Spleen (tissue), 11 donors: ENCODE data around the gene IGFL3. TPM values are rescaled to one million over a fixed set of nuclear protein-coding genes. Genes with fewer than 3 reads are reported as not detected.

Experiments
- DNase-seq: peaks from one replicate; pipeline ENCODE4 v3.0.0-alpha.2; 2020
- H3K27ac ChIP-seq, 8 donors: fragments of 200-600 bp; sonication (generic) in 7 of 8; 1 replicate in 4 of 8; 2 replicates in 4 of 8; pipeline versions ENCODE4 v1.5.0 to v1.8.0; 2016 to 2021; ENCODE audit warnings: inconsistent platforms in 4 of 8, mild to moderate bottlenecking in 4 of 8, moderate library complexity in 1 of 8
- H3K27me3 ChIP-seq, 7 donors: fragments of 200-600 bp; sonication (generic) in 6 of 7; replicated peaks in 1 of 7; 1 replicate in 4 of 7; 2 replicates in 3 of 7; pipeline versions ENCODE4 v1.5.0 to v1.8.0; 2016 to 2021; ENCODE audit warnings: inconsistent platforms in 3 of 7, mild to moderate bottlenecking in 1 of 7
- H3K36me3 ChIP-seq, 6 donors: fragments of 200-600 bp; sonication (generic) in 5 of 6; 1 replicate in 4 of 6; 2 replicates in 2 of 6; pipeline versions ENCODE4 v1.5.0 to v1.8.0; 2016 to 2021; ENCODE audit warnings: inconsistent platforms in 2 of 6
- H3K4me1 ChIP-seq, 6 donors: fragments of 200-600 bp; sonication (generic) in 5 of 6; 1 replicate in 3 of 6; 2 replicates in 3 of 6; pipeline versions ENCODE4 v1.5.0 to v1.8.0; 2016 to 2021; ENCODE audit warnings: inconsistent platforms in 3 of 6
- H3K4me3 ChIP-seq, 8 donors: fragments of 200-600 bp; sonication (generic) in 7 of 8; 1 replicate in 4 of 8; 2 replicates in 4 of 8; pipeline versions ENCODE4 v1.5.0 to v1.8.0; 2016 to 2021; ENCODE audit warnings: inconsistent platforms in 4 of 8, mild to moderate bottlenecking in 4 of 8, moderate library complexity in 2 of 8
- H3K9me3 ChIP-seq, 8 donors: fragments of 200-600 bp; sonication (generic) in 7 of 8; 1 replicate in 4 of 8; 2 replicates in 4 of 8; pipeline versions ENCODE4 v1.5.0 to v1.8.0; 2016 to 2021; ENCODE audit warnings: inconsistent platforms in 4 of 8
- POLR2A ChIP-seq, 3 donors: fragments of 450-650 bp; IDR thresholded peaks; one replicate each; pipeline ENCODE4 v1.5.1; 2017; ENCODE audit warnings: antibody characterized with exemption in 3 of 3, mild to moderate bottlenecking in 1 of 3
- POLR2AphosphoS5 ChIP-seq, 3 donors: sonication (generic); formaldehyde crosslinking; IDR thresholded peaks; one replicate each; pipeline ENCODE4 v1.5.1; 2017; ENCODE audit warnings: antibody characterized with exemption in 3 of 3
- whole genome bisulfite sequencing, 5 donors: extraction: QIAGEN DNeasy Blood & Tissue Kit in 3 of 5; methylation state at CpG; one replicate each; pipeline versions ENCODE4 v1.1.5 to v1.1.7; 2013 to 2018; 5-methylcytosine and 5-hydroxymethylcytosine counted together
- intact Hi-C: fragments of 100-400 bp; cut with DNase I; formaldehyde crosslinking; loops from one replicate; pipeline ENCODE4 v1.15.0; 2023; ENCODE audit warnings: low total_unique reads
- polyA plus RNA-seq, 3 donors: library from polyadenylated mRNA; stranded (reverse); fragments of 200-250 nt; gene quantifications; one replicate each; pipeline ENCODE4 v1.2.1, GENCODE V29; 2013
- total RNA-seq, 7 donors: library from RNA; depleted of rRNA in 3 of 7; stranded (reverse); fragments of >200 nt in 3 of 7; fragmentation: NEBNext Ultra II Directional in 4 of 7; extraction: Animal tissue kit (Norgen Biotek cat#: 25700) in 4 of 7; gene quantifications; one replicate each; pipeline versions ENCODE4 v1.1.0 to v1.2.1, GENCODE V29; 2016 to 2021
- TF ChIP-seq, protein P1 (sequence below), 11 experiments: fragments of 200-600 bp in 7 of 11; fragments of 450-650 bp in 4 of 11; sonication (generic) in 4 of 11; IDR thresholded peaks in 8 of 11; conservative IDR thresholded peaks in 3 of 11; 1 replicate in 7 of 11; 2 replicates in 4 of 11; pipeline versions ENCODE4 v1.4.0 to v1.8.0; 2016 to 2021; ENCODE audit warnings: antibody characterized with exemption in 11 of 11, inconsistent platforms in 4 of 11, mild to moderate bottlenecking in 1 of 11
- donor health status: healthy with polysubstance abuse.
- donor health status: DM: no; HTN: no; CAD: no; lungs with moderate emphysema.
- donor health status: DM: no; HTN: no; CAD: no.
- donor health status: Bipolar disorder and iron deficiency.
- donor health status: healthy.
- donor health status: DM: no; HTN: no; CAD: no.
- donor health status: DM: yes; HTN: yes; CAD: no.

Gene IGFL3
- total and polyA plus RNA-seq, 10 donors, result not detected

DNA sequence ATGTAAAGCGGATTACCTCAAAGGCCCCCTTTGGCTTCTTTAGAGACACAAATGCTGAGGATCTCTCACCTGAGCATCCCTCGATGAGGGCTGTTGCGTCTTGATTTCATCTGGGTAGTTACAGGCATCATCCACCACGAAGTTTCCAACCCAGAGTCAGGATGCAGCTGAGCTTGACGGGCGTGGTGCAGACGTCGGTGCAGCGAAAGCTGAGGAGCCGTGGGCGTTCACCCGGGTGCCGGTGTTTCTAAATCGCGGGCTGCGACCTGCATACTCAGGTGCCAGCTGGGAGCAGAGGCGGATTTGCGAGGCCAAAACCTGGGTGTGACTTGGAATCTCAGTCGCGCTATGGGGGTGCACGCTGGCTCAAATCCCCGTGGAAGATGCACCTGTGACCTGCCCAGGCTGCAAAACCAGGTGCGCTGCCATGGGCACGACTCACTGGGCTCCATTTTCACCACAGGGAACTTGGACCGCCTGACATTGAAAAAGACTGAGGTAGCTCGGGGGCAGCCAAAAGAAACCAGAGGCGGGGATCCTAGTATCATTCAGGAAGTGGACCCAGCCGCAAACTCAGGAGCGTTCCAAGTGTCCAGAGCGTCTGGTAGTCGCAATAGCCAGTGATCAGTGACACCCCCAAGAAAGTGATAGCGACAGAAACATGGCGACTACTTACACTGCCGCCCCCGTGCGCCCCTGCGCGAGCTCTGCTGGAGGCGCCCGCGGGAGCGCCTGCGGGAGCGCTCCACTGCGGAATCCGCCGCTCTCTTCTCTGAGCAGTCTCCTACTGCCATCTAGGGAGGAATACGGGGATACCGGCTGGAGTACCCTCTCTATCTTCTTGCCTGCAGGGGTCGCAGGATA lies 47.3 kb downstream of the IGFL3 start:
- WGBS, 5 donors, result 5 to 7% (median 5%) methylated on average over 32 to 50 of the region's 50 CpGs
- TF ChIP-seq POLR2AphosphoS5 (IDR thresholded peaks at IDR 0.05), result no peak
- TF ChIP-seq, protein P1, sequence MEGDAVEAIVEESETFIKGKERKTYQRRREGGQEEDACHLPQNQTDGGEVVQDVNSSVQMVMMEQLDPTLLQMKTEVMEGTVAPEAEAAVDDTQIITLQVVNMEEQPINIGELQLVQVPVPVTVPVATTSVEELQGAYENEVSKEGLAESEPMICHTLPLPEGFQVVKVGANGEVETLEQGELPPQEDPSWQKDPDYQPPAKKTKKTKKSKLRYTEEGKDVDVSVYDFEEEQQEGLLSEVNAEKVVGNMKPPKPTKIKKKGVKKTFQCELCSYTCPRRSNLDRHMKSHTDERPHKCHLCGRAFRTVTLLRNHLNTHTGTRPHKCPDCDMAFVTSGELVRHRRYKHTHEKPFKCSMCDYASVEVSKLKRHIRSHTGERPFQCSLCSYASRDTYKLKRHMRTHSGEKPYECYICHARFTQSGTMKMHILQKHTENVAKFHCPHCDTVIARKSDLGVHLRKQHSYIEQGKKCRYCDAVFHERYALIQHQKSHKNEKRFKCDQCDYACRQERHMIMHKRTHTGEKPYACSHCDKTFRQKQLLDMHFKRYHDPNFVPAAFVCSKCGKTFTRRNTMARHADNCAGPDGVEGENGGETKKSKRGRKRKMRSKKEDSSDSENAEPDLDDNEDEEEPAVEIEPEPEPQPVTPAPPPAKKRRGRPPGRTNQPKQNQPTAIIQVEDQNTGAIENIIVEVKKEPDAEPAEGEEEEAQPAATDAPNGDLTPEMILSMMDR (IDR thresholded peaks at IDR 0.05 in 8 of 11, conservative IDR thresholded peaks at IDR 0.05 in 3 of 11), result peak in 9 of 11 experiments; percentile 31 to 71 (median 56)
- H3K27ac ChIP-seq, result no peak overlapping the region
- H3K36me3 ChIP-seq, result no peaks in the 10 kb centered on the region
- H3K27me3 ChIP-seq, result peaks cover 7 to 96% (median 65%) of the 10 kb centered on the region in 7 donors
- H3K4me1 ChIP-seq, result peaks cover 0 to 14% (median 10%) of the 10 kb centered on the region in 6 donors
- no peak for DNase-seq
- H3K4me3 ChIP-seq, result peak overlapping the region in 3 of 8 donors; percentile 4 to 49 (median 10)
- intact Hi-C loops, result no loop called here
- peaks cover 0 to 12% (median 2%) of the 10 kb centered on the region in 8 donors for H3K9me3 ChIP-seq

DNA sequence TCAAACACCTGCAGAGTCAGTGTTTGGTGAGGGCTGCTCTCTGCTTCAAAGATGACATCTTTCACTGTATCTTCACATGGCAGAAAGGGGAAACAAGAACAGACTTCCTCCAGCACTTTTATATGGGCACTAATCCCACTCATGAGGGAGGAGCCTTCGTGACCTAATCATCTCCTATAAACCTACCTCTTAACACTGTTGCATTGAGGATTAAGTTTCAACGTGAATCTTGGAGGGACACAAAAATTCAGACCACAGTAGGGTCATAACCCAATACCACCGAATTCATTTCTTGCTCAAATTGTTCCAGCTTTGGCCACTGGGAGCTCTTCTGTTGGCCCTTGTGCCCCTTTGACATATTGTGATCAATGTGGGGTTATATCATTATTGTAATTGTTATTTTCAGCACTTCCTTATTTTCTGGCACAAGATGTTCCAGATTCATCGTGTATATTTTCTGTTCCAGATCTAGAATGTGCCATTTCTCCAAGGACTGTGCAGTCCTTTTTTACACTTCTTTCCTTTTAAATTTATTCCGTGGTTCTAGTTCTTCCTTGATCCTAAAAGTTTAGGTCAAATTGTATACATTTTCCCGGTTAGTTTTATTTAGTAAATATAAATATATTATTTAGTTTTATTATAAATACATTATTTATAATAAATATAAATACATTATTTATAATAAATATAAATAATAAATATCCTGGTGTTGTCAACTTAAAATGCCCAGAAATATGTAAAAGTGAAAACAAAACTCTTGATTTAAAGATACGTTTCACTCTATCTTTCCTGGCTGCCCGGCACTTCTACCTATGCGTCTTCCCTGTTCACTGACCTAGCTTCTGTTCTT lies 48.2 kb downstream of the IGFL3 start:
- DNase-seq, result no peak
- TF ChIP-seq POLR2A (IDR thresholded peaks at IDR 0.05), result no peak
- no peak for TF ChIP-seq POLR2AphosphoS5 (IDR thresholded peaks at IDR 0.05)
- TF ChIP-seq, protein P1 (IDR thresholded peaks at IDR 0.05 in 8 of 11, conservative IDR thresholded peaks at IDR 0.05 in 3 of 11), result no peak
- Histone ChIP-seq H3K4me3 (no peak overlapping the region), H3K27ac (no peak overlapping the region), H3K9me3 (peaks cover 0 to 12% (median 2%) of the 10 kb centered on the region in 8 donors), H3K4me1 (peaks cover 0 to 14% (median 10%) of the 10 kb centered on the region in 6 donors), H3K36me3 (no peaks in the 10 kb centered on the region), H3K27me3 (peaks cover 7 to 96% (median 65%) of the 10 kb centered on the region in 7 donors)
- WGBS, 5 donors, result 32 to 36% (median 35%) methylated on average over 9 of the region's 9 CpGs
- intact Hi-C loops, result no loop called here

DNA sequence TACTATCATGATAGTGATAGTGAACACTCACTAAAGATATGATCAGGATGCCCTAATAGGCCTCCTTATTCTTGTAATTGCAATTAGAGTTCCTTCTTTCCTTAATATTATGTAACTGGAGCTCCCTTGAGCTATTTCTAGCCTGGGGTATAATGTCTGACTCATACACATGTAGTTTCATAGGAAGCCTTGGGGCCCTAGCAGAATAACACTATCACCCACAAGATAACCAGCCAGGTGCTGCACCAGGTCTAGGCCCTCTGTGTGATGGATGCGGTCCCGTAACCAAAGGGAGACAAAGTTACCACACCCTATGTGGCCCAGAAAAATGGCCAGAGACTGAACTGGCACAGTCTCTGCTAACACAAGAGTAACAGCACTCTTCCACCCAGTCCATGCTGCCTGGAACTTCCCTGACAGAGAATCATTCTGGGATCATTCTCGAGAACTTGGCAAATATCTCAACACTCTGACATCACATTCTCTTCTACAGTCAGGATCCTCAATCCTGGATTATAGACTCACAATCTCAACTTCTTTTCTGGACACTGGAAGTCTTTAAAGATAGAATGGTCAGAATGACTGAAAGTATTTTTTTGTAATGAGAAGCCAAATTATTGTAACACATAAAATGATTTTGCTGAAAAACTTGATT lies 51.1 kb downstream of the IGFL3 start:
- no peak for DNase-seq
- Histone ChIP-seq H3K4me1 (peaks cover 0 to 14% (median 10%) of the 10 kb centered on the region in 6 donors), H3K36me3 (no peaks in the 10 kb centered on the region), H3K27me3 (peaks cover 7 to 96% (median 68%) of the 10 kb centered on the region in 7 donors), H3K9me3 (peaks cover 0 to 2% (median 0%) of the 10 kb centered on the region in 8 donors), H3K27ac (no peak overlapping the region), H3K4me3 (no peak overlapping the region)
- 79 to 94% (median 82%) methylated on average over 3 of the region's 3 CpGs for WGBS, 5 donors
- intact Hi-C loops, result no loop called here
- TF ChIP-seq POLR2A (IDR thresholded peaks at IDR 0.05) (no peak), POLR2AphosphoS5 (IDR thresholded peaks at IDR 0.05) (no peak)
- TF ChIP-seq, protein P1 (IDR thresholded peaks at IDR 0.05 in 8 of 11, conservative IDR thresholded peaks at IDR 0.05 in 3 of 11), result no peak

Other genes with a start within 250 kb of the IGFL3 start
- 10 to 100 TPM; 18.5 to 29.4 (median 23.3) TPM for gene IRF2BP1, start 238.5 kb downstream of the IGFL3 start, total RNA-seq
- 10 to 100 TPM in 2 of 3 donors, 1 to 10 TPM in 1; 10.0 to 19.9 (median 10.6) TPM for gene IRF2BP1, start 238.5 kb downstream of the IGFL3 start, polyA plus RNA-seq
- gene MYPOP, start 222.1 kb downstream of the IGFL3 start, total RNA-seq, result 10 to 100 TPM in 4 of 7 donors, 1 to 10 TPM in 3; 5.8 to 13.2 (median 11.0) TPM
- 1 to 10 TPM; 5.1 to 9.6 (median 9.3) TPM for gene MYPOP, start 222.1 kb downstream of the IGFL3 start, polyA plus RNA-seq
- gene NANOS2, start 209.9 kb downstream of the IGFL3 start, total RNA-seq, result not detected
- gene NANOS2, start 209.9 kb downstream of the IGFL3 start, polyA plus RNA-seq, result not detected
- gene NOVA2, start 150.8 kb downstream of the IGFL3 start, total RNA-seq, result 10 to 100 TPM in 1 of 7 donors, 1 to 10 TPM in 6; 1.8 to 12.5 (median 5.4) TPM
- under 1 TPM; 0.42 to 0.77 (median 0.50) TPM for gene NOVA2, start 150.8 kb downstream of the IGFL3 start, polyA plus RNA-seq
- gene CCDC61, start 129.2 kb downstream of the IGFL3 start, total RNA-seq, result 10 to 100 TPM in 4 of 7 donors, 1 to 10 TPM in 3; 5.0 to 22.7 (median 16.6) TPM
- 10 to 100 TPM; 15.1 to 24.6 (median 16.7) TPM for gene CCDC61, start 129.2 kb downstream of the IGFL3 start, polyA plus RNA-seq
- 10 to 100 TPM in 6 of 7 donors, 1 to 10 TPM in 1; 9.1 to 97.9 (median 32.3) TPM for gene PGLYRP1, start 101.6 kb downstream of the IGFL3 start, total RNA-seq
- 10 to 100 TPM in 1 of 3 donors, 1 to 10 TPM in 2; 2.5 to 12.7 (median 8.9) TPM for gene PGLYRP1, start 101.6 kb downstream of the IGFL3 start, polyA plus RNA-seq
- gene IGFL4, start 83.7 kb downstream of the IGFL3 start, total RNA-seq, result not detected
- under 1 TPM in 2 of 3 donors, not detected in 1; 0.03 TPM for gene IGFL4, start 83.7 kb downstream of the IGFL3 start, polyA plus RNA-seq
- gene IGFL2, start 23.6 kb upstream of the IGFL3 start, total RNA-seq, result not detected
- gene IGFL2, start 23.6 kb upstream of the IGFL3 start, polyA plus RNA-seq, result not detected
- gene IGFL1, start 105.1 kb upstream of the IGFL3 start, total RNA-seq, result not detected
- not detected for gene IGFL1, start 105.1 kb upstream of the IGFL3 start, polyA plus RNA-seq
- gene HIF3A, start 172.4 kb upstream of the IGFL3 start, total RNA-seq, result 100 to 1,000 TPM in 2 of 7 donors, 10 to 100 TPM in 5; 25.9 to 126 (median 97.5) TPM
- 10 to 100 TPM in 2 of 3 donors, 1 to 10 TPM in 1; 5.0 to 82.7 (median 18.7) TPM for gene HIF3A, start 172.4 kb upstream of the IGFL3 start, polyA plus RNA-seq
- gene PPP5C, start 222.4 kb upstream of the IGFL3 start, total RNA-seq, result 10 to 100 TPM; 61.1 to 87.3 (median 74.2) TPM
- 10 to 100 TPM; 26.5 to 67.5 (median 29.8) TPM for gene PPP5C, start 222.4 kb upstream of the IGFL3 start, polyA plus RNA-seq